HG03354 (cell line): ENCODE data around the gene PGBD5.

Experiments
- ATAC-seq: cut with Tn5 transposase; IDR thresholded peaks from one replicate; pipeline ENCODE4 v1.9.1; 2021; ENCODE audit warnings: mild to moderate bottlenecking; ENCODE audit not compliant: unreplicated experiment, poor library complexity, severe bottlenecking

Gene PGBD5

GRCh38 chr1:230291731-230292620 lies 134.2 kb downstream of the PGBD5 start:
- no peak for ATAC-seq

GRCh38 chr1:230289350-230289644 lies 136.8 kb downstream of the PGBD5 start:
- ATAC-seq = no peak

GRCh38 chr1:230288641-230289349 lies 137.3 kb downstream of the PGBD5 start:
- no peak for ATAC-seq

GRCh38 chr1:230287674-230288315 lies 138.3 kb downstream of the PGBD5 start:
- ATAC-seq = no peak

GRCh38 chr1:230286890-230287269 lies 139.3 kb downstream of the PGBD5 start:
- no peak for ATAC-seq

- no peak for ATAC-seq
Observed at GRCh38 chr1:230286166-230286889, 139.8 kb downstream of the PGBD5 start.

GRCh38 chr1:230285351-230285750 lies 140.8 kb downstream of the PGBD5 start:
- ATAC-seq = no peak

GRCh38 chr1:230284891-230285290 lies 141.2 kb downstream of the PGBD5 start:
- no peak for ATAC-seq

GRCh38 chr1:230283678-230284077 lies 142.5 kb downstream of the PGBD5 start:
- no peak for ATAC-seq

- ATAC-seq = no peak
Observed at GRCh38 chr1:230282157-230282556, 144.0 kb downstream of the PGBD5 start.

GRCh38 chr1:230281556-230281955 lies 144.6 kb downstream of the PGBD5 start:
- ATAC-seq = no peak

GRCh38 chr1:230280906-230281413 lies 145.2 kb downstream of the PGBD5 start:
- no peak for ATAC-seq

GRCh38 chr1:230280054-230280795 lies 145.9 kb downstream of the PGBD5 start:
- ATAC-seq = no peak

- no peak for ATAC-seq
Observed at GRCh38 chr1:230279583-230279945, 146.6 kb downstream of the PGBD5 start.

- ATAC-seq = no peak
Observed at GRCh38 chr1:230278871-230279582, 147.1 kb downstream of the PGBD5 start.

GRCh38 chr1:230278376-230278775 lies 147.8 kb downstream of the PGBD5 start:
- ATAC-seq = no peak

GRCh38 chr1:230277201-230278025 lies 148.7 kb downstream of the PGBD5 start:
- peak; percentile 63 for ATAC-seq

GRCh38 chr1:230276401-230276800 lies 149.7 kb downstream of the PGBD5 start:
- ATAC-seq = no peak
